NCI-H2171 treated with DMSO at 0.1 percent for 48 hours (cell line): Measurements from ENCODE around the gene KHNYN.

Experiments used
- DNase-seq: peaks from one replicate; lab custom pipeline; 2025; lab: John Stamatoyannopoulos, UW

KHNYN gene

GRCh38 chr14:24422694-24423601, 6.8 kb upstream of the KHNYN start:
- no peak for DNase-seq

- peak; percentile 6 for DNase-seq
Observed at GRCh38 chr14:24425704-24426103, 4.0 kb upstream of the KHNYN start.

DNA sequence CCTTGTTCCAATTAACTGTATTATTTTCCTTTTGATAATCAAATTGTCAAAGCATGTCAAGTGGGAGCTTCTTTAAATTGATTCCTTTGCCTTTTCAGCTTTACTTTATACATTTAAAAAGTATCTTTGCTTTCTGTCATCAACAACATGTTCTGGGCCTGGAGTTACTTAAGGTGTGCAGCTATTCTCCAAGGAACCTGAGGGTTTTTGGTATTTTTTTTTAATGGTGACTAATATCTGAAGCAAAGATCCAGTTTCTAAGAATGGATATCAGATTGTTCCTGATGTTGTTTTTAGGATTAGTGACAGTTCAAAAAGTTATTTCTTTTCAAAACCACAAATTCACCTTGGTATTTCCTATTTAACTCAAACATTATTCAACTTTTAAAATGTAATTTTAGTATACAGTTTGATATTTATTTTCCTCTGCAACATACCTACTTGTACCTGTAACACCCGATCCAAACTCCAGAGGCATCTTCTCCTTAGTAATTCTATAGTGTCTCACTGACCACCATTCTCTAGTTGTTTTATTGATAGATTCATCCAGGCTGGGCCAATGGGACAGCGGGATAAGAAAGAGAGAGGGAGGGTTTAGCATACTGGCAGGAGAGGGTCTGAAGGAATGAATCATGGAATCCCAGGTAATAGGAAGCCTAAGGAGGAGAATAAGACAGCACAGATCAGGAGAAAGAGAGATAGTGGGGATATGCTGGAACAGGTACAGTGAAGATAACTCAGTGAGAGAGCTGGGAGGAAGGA, 3.4 kb upstream of the KHNYN start:
- no peak for DNase-seq

- DNase-seq = peak; percentile 68
Observed at GRCh38 chr14:24426912-24427536, 2.7 kb upstream of the KHNYN start.

GRCh38 chr14:24427537-24428508, 1.9 kb upstream of the KHNYN start:
- no peak for DNase-seq

DNA sequence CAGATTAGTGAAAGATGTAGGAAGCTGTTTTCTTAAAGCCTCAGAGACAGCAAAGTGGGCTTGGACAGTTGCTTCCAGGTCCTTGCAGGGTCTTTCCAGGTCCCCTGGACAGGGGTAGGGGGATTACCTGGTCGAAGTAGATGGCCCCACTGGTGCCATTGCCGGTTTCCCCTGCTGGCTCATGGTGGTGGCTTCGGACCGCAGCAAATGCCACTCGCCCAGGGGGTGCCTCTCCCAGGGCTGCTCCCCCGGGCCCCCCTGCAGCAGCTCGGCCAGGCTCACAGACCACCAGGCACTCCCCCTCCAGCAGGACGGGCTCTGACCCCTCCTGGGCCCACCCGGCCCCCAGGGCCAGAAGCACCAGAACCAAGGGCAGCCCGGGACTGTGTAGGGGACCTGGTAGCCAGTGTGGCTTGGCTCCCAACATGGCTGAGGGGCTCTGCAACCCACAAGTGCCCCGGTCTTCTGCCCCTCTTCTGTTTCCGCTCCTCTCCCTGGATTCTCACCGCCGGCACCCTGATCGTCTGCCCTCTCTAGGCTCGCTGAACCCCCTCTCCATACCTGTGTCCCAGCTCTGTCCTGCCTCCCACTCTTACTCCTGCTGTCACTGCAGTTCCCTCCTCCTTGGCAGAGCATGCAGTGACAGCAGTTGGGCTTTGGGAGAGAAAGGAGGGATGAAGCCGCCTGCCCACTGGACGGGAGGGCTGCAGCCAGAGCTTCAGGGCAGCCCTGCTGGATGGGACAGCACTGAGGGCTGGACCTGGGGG, 943 bp upstream of the KHNYN start:
- DNase-seq = no peak

GRCh38 chr14:24430143-24430681, 458 bp downstream of the KHNYN start:
- DNase-seq = peak; percentile 61

GRCh38 chr14:24430682-24431568, 1.2 kb downstream of the KHNYN start:
- no peak for DNase-seq

DNA sequence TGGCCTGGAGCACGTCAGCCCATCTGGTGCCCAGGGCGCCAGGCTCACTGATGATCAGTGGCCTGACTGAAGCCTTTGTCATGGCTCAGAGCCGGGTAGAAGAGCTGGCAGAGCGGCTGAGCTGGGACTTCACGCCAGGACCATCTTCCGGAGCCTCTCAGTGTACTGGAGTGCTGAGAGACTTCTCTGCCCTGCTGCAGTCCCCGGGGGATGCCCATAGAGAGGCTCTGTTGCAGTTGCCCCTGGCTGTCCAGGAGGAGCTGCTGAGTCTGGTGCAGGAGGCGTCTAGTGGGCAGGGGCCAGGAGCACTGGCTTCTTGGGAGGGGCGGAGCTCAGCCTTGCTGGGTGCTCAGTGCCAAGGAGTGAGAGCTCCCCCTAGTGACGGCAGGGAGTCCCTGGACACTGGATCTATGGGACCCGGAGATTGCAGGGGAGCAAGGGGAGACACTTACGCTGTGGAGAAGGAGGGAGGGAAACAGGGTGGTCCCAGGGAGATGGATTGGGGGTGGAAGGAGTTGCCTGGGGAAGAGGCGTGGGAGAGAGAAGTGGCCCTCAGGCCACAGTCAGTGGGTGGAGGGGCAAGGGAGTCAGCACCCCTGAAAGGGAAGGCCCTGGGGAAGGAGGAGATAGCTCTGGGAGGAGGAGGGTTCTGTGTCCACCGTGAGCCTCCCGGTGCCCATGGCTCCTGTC, 2.0 kb downstream of the KHNYN start:
- peak; percentile 94 for DNase-seq

- DNase-seq = no peak
Observed at GRCh38 chr14:24432259-24433131, 2.7 kb downstream of the KHNYN start.

- no peak for DNase-seq
Observed at GRCh38 chr14:24434036-24434435, 4.3 kb downstream of the KHNYN start.

DNA sequence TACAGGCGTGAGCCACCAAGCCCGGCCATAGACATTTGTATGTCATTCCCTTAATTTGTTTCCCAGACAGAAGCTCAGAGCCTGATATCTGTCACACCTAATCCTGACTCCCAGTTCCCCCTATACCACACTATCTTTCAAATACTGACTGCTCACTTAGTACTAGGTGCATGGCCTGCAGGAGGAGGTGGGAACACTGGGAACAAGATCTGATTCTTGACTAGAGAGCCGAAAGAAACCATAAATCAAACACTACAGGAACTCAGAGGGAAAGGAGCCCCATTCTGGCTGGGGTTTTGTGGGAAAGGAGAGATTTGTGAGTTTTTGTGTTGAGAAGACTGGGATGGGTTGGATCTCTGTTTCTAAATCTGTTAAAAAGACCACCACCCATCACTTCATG, 4.9 kb downstream of the KHNYN start:
- DNase-seq = no peak

DNA sequence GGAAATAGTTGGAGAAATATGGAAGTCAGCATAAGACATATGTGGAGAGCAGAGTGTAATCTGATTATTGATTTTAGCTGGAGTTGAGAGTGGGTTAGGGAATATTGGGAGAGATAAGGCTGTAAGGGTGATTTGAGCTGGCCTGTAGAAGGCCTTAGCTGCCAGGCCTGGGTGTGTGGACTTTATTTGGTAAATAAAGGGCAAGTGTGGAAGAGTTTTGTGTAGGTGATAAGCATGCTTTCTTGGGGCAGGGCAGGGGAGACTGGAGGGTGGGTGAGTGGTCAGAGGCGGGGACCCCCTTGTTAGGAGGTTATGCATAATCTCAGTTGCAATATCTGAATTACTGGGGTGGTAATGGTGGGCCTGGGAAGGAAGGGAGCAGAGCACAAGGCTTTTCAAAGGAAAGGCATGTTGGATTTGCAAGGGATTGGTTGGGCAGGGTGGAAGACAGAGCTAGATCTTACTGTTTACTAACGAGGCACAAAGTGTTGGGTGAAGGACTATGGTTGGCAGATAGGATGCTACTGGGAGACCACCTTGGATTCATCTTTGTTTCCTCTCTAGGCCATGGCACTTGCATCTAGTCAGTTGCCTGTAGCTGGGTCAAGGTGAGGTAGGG, 5.5 kb downstream of the KHNYN start:
- no peak for DNase-seq

GRCh38 chr14:24435998-24436354, 6.2 kb downstream of the KHNYN start:
- no peak for DNase-seq

DNA sequence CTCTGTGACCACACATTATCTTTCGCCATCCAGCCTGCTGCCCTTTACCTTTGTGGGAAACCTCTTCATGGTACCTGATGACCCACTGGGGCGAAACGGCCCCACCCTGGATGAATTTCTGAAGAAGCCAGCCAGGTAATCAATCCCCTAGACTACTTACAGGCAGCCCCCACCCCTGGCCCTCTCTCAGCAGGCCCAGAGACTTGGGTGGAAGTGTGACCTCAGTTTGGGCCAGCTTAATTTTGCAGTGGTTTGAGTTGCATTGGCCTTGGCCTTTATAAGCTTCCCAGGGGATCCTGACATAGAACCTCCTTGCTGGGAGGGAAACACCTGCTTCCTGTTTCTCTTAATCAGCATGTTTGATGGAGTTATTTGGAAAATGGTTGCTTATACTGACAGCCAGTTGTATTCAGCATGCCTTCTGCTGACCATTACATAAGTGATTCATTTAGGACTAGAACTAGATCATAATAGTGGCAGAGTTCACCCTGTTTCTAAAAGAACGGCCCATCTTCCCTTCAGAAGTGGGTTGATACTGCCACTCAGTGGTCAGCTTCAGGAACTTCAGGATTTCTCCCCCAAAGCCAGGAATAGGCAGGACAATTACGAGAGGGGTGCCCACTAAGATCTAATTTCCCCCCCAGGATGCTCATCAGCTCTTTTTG, 6.7 kb downstream of the KHNYN start:
- DNase-seq = peak; percentile 72

DNA sequence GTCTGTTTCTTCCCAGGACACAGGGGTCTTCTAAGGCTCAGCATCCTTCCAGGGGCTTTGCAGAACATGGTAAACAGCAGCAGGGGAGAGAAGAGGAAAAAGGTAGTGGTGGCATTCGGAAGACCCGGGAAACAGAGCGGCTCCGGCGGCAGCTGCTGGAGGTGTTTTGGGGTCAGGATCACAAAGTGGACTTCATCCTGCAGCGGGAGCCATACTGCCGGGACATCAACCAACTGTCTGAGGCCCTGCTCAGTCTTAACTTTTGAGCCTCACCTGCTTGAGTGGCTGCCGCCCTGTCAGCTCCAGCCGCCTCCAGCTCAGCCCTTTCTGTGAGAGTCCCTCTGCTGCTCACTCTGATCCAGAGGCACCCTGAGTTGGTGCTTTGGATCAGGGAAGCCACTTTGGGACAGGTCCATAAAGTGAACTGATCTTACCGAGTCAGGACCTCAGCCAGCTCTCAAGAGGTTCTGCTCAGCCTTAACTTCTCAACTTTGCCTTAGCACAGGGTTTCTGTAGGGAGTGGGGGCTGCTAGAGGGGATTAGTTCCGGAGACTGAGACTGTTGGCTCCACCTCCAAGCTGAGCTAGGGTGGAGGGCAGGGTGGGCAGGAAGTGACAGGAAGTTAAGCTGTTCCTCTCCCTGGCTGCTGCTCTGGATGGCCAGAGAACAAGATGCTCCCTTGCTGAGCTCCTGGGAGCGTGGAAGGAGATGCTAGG, 7.4 kb downstream of the KHNYN start:
- DNase-seq = no peak
